HG03571 (cell line): ENCODE results near the gene DIRAS2.

Experiments
- ATAC-seq: cut with Tn5 transposase; IDR thresholded peaks from one replicate; pipeline ENCODE4 v1.9.1; 2021; ENCODE audit not compliant: unreplicated experiment

Gene DIRAS2

GRCh38 chr9:90613502-90613901 is 29.1 kb downstream of the DIRAS2 start:
- ATAC-seq, result no peak

DNA sequence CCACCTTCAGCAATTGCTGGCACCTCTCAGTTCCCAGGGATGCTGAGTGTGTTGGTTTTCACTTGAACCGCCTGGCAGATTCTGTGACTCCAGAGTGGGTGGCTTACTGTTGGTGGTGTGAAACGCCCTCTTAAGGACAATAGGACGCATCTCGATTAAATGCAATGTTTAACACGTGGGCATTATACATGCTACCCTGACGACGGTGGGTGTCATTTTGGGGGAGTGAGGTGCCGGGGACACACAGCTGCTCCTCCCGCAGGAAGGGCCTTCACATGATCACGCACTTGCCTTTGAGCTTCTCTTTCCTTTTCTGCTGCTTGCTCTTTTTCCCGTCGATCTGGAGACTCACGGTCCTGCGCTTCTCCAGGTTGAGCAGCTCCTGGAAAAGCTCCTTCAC is 29.7 kb downstream of the DIRAS2 start:
- ATAC-seq, result no peak

GRCh38 chr9:90611568-90611967 is 31.1 kb downstream of the DIRAS2 start:
- no peak for ATAC-seq

GRCh38 chr9:90611121-90611520 is 31.5 kb downstream of the DIRAS2 start:
- ATAC-seq, result no peak

- no peak for ATAC-seq
These were observed 34.7 kb downstream of the DIRAS2 start for GRCh38 chr9:90607701-90608516.

DNA sequence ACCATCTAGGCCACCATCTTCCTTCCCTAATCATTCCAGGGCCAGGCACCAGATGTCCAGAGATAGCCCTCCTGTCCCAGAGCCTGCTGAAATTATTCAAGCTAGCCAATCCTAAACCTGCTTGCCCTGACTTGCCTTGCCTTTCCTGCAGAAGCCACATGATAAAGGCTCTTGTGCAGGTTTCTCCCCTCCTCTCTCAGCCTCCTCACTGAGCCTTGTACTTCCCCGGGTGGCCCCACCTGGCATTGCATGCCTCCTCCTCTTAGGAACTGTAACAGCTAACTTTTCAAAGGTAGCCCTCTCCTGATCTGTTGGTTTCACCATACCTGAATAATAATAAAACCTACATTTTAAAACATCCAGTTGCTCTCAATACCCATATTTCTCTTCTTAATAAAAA is 42.6 kb downstream of the DIRAS2 start:
- no peak for ATAC-seq

DNA sequence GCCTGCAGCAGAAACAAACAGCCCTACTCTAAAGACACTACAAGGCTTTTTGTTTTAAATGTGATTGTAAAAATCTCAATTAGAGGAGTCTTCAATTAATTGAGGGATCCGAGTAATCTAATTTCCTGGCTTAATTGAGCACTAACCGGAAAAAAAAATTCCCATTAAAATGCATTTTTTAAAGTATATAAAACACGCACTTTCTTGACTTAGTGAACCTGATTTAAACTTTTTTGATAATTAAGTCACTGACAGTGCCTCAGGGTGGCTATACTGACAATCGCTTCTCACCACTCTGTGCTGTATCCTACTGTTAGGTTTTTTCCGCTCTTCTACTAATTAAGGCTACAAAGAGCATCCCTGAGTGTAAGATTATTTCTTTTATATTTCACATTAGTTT is 44.4 kb downstream of the DIRAS2 start:
- no peak for ATAC-seq

DNA sequence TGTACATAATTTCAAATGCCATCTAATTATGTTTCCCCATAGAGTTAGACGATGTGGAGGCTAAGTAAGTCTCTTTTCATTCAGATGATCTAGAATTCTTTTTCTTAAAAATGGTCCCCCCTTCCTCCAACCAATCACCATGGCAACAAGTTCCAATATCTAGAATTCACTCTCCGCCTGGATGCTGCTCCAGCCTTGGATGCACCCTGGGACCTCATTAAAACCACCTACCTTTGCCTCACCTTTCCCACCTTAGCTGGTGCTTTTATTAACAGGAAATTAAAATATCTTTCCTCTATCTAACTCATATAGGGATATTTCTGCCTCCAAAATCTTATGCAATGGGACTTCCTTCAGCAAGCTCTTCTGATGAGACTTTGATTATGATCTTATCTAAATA is 49.0 kb downstream of the DIRAS2 start:
- ATAC-seq, result no peak

DNA sequence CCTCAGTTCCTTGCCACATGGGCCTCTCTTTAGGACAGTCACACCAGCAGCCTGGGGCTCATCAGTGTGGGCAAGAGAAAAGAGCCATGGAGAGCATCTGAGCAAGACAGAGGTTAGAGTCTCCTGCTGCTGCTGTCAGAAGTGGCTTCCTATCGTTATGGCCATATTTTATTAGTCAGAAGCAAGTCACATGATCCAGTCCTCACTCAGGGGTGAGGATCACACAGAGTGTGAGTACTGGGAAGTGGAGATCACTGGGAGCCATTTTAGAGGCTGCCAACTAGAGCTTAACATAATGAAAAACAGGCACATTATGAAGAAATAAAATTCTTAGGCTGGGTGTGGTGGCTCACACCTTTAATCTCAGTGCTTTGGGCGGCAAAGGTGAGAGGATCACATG is 62.0 kb downstream of the DIRAS2 start:
- ATAC-seq, result no peak

- ATAC-seq, result no peak
These were observed 63.4 kb downstream of the DIRAS2 start for GRCh38 chr9:90579181-90579580.

DNA sequence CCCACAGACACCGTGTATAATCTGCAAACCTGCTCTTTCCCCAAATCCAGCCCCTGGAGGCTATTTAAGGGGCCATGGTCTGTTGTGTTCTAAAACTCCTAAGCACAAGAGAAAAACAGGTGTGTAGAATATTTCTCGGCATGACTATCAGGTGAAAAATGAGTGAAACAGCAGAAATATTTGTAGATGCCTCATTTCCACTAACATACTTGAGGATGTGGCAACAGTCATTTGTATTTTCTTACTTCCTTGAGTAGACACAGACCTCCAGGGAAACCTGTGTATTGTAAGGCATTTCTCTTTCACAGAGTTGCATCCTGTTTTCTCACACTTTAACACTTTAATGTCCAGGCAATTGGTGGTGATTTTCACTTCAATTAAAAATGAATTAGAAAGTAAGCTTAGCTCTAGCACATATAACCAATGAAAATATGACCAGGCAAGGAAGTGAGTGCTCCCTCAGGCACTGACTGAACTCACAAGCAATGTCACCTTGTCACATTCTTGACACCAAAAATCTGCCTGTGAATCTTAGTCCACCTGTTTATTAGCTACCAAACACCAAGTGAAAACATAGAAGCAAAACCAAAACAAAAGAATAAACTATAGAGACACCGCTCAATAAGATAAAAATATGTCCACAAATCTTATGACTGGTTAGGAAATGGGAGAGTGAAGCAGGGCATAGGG is 64.4 kb downstream of the DIRAS2 start:
- no peak for ATAC-seq

DNA sequence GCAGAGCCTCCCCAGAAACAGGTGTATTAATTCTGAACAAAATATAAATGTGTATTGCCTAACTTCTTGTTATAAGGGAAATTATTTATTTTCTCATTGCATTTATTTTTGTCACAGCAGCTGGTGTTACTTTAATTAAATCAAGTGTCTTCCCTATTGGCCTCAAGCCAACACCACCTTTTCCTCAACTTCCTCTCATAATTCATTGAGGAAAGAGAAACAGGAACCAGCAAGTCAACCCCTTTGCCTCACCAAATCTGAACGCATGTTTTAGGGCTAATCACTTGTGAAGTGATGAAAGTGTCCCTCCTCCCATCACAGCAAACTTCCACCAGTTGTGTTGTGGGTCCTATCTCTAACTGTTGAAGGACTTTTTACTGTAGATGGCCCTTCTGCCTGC is 73.1 kb downstream of the DIRAS2 start:
- ATAC-seq, result no peak

DNA sequence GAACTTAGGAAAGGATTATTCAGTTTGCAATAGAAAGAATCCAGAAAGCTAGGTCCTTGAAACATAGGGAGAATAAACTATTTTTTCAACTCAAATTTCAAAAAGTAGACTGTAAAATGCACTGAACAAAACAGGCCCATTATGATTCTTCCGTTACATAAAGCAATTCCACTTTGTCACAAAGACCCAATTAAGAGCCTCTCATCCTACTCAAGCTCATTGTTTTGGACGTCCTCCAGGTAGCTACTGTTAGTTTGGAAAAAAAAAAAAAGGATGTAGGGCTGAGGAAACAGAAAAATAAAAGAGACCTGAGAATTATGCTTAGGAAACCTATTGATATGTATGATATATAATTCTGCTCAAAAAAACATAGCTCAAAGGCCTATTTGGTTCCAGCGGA is 74.0 kb downstream of the DIRAS2 start:
- no peak for ATAC-seq

DNA sequence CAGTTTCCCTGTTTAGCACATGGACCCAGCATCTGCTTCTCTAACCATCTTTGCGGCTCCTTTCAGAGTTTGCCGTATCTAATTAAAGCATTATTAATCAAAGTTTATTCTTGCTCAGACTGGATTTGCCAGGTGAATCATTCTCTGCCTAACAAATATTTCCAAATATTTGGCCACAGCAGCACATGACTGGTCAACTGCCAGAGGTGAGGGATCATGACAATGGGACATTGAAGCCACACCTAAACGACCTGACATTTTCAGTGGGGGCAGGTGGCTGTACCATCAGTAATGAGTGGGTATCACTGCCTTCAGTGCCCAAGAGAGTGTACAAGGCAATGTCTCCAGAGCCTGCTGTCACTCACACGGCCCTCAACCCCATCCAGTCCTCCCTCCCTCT is 80.4 kb downstream of the DIRAS2 start:
- ATAC-seq, result no peak
